HFFc6 (cell line): ENCODE data around the gene OPTN. TPM values are rescaled to one million over a fixed set of nuclear protein-coding genes. Genes with fewer than 3 reads are reported as not detected.
"Not testable (repeated sequence)": the region's sequence is repeated elsewhere in the genome, so short reads cannot be mapped to it uniquely, and the experiment has no call there.

Experiments used
- DNase-seq: peaks from one replicate; pipeline ENCODE4 v3.0.0-alpha.2; 2018
- H3K27ac Mint-ChIP-seq: 2 replicates; pipeline ENCODE4 v1.8.0; 2020; ENCODE audit warnings: mild to moderate bottlenecking, mixed read lengths
- H3K27me3 Mint-ChIP-seq: 2 replicates; pipeline ENCODE4 v1.8.0; 2021; ENCODE audit warnings: mild to moderate bottlenecking, moderate library complexity, mixed read lengths; ENCODE audit not compliant: insufficient read depth
- H3K36me3 Mint-ChIP-seq: 2 replicates; pipeline ENCODE4 v1.8.0; 2021; ENCODE audit warnings: low read depth, mixed read lengths
- H3K4me1 Mint-ChIP-seq: 2 replicates; pipeline ENCODE4 v1.8.0; 2020; ENCODE audit warnings: low read depth, mixed read lengths
- H3K4me3 Mint-ChIP-seq: 2 replicates; pipeline ENCODE4 v1.8.0; 2020; ENCODE audit warnings: mild to moderate bottlenecking, moderate library complexity, mixed read lengths
- H3K9me3 Mint-ChIP-seq: 2 replicates; pipeline ENCODE4 v1.8.0; 2020; ENCODE audit warnings: mild to moderate bottlenecking, mixed read lengths
- total RNA-seq, 6 experiments: library from RNA; stranded (reverse); fragmentation: NEBNext Ultra II Directional; extraction: Animal tissue kit (Norgen Biotek cat#: 25700); gene quantifications; 2 replicates in 1 of 6; 3 replicates in 5 of 6; pipeline ENCODE4 v1.2.3, GENCODE V29; 2021
- TF ChIP-seq, protein P1 (sequence below): fragments of 200-600 bp; sonication (generic); IDR thresholded peaks from 2 replicates; pipeline ENCODE4 v1.5.0; 2021; ENCODE audit warnings: antibody characterized with exemption, mild to moderate bottlenecking

OPTN gene
- total RNA-seq, 6 experiments from 2014 or later: 79.9 to 90.3 (median 83.0) TPM

DNA sequence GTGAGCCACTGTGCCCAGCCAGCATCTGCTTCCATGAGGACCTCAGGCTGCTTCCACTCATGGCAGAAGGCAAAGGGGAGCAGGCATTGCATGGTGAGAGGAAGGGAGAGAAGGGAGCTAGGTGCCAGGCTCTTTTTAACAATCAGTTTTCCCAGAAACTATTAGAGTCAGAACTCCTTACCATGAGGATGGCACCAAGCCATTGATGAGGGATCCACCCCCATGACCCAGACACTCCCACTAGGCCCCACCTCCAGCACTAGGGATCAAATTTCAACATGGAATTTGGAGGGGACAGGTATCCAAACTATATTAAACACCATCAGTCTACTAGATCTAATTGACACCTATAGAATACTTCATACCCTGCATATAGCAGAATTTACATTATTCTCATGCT lies 47.2 kb downstream of the OPTN start:
- Mint-ChIP-seq H3K9me3 (no peaks in the 10 kb centered on the region), H3K4me3 (no peak overlapping the region), H3K27me3 (peaks cover 2% of the 10 kb centered on the region), H3K27ac (no peak overlapping the region), H3K4me1 (no peaks in the 10 kb centered on the region), H3K36me3 (peaks cover 16% of the 10 kb centered on the region)
- TF ChIP-seq, protein P1, sequence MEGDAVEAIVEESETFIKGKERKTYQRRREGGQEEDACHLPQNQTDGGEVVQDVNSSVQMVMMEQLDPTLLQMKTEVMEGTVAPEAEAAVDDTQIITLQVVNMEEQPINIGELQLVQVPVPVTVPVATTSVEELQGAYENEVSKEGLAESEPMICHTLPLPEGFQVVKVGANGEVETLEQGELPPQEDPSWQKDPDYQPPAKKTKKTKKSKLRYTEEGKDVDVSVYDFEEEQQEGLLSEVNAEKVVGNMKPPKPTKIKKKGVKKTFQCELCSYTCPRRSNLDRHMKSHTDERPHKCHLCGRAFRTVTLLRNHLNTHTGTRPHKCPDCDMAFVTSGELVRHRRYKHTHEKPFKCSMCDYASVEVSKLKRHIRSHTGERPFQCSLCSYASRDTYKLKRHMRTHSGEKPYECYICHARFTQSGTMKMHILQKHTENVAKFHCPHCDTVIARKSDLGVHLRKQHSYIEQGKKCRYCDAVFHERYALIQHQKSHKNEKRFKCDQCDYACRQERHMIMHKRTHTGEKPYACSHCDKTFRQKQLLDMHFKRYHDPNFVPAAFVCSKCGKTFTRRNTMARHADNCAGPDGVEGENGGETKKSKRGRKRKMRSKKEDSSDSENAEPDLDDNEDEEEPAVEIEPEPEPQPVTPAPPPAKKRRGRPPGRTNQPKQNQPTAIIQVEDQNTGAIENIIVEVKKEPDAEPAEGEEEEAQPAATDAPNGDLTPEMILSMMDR: no peak
- no peak for DNase-seq

DNA sequence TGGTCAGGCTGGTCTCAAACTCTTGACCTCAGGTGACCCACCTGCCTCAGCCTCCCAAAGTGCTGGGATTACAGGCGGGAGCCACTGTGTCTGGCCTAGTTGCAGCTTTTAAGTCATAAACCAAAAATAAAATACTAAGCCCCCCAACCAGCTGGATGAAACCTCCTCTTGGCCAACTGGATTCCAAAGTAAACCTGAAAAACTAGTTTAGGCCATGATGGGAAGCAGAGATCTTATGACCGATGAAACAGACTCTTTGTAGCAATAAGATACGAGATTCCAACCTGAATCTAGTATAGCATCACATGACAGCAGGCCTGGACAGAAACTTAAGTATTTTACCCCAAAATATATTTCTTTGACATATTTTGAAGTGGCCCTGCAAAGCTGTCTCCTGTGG lies 52.3 kb downstream of the OPTN start:
- Mint-ChIP-seq H3K27ac (no peak overlapping the region), H3K4me1 (no peaks in the 10 kb centered on the region), H3K9me3 (no peaks in the 10 kb centered on the region), H3K27me3 (peaks cover 2% of the 10 kb centered on the region), H3K4me3 (no peak overlapping the region), H3K36me3 (no peaks in the 10 kb centered on the region; the same call in 1 of the 2 replicates)
- TF ChIP-seq, protein P1: no peak
- DNase-seq: no peak

DNA sequence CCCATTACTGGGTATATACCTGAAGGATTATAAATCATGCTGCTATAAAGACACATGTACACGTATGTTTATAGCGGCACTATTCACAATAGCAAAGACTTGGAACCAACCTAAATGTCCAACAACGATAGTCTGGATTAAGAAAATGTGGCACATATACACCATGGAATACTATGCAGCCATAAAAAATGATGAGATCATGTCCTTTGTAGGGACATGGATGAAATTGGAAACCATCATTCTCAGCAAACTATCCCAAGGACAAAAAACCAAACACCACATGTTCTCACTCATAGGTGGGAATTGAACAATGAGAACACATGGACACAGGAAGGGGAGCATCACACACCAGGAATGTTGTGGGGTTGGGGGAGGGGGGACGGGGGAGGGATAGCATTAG lies 55.9 kb downstream of the OPTN start:
- not testable (repeated sequence) for H3K27me3 Mint-ChIP-seq, H3K27ac Mint-ChIP-seq, DNase-seq, H3K36me3 Mint-ChIP-seq, H3K4me3 Mint-ChIP-seq, H3K9me3 Mint-ChIP-seq
- H3K4me1 Mint-ChIP-seq: peaks cover 12% of the 10 kb centered on the region

DNA sequence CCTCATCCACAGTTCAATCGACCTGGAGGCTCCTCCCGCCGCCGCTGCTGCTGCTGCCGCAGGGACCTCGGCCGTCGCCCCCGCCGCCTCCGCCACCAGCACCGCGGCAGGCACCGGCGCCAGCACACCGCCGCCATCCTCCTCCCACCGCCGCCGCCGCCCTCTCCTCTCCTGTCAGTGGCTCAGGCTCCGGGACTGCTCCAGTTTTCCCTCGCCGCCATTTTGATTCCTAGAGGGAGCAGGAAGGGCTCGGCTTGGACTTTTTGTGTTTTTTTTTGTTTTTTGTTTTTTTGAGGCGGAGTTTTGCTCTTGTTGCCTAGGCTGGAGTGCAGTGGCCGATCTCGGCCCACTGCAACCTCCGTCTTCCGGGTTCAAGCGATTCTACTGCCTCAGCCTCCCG lies 58.4 kb downstream of the OPTN start:
- TF ChIP-seq, protein P1: no peak
- DNase-seq: no peak
- no peaks in the 10 kb centered on the region; the same call in none of the 2 replicates for H3K27me3 Mint-ChIP-seq
- peak overlapping the region; percentile 51; the same call in 1 of the 2 replicates for H3K27ac Mint-ChIP-seq
- no peaks in the 10 kb centered on the region; the same call in 1 of the 2 replicates for H3K36me3 Mint-ChIP-seq
- H3K9me3 Mint-ChIP-seq: no peaks in the 10 kb centered on the region
- peak overlapping the region; percentile 57; the same call in 1 of the 2 replicates for H3K4me3 Mint-ChIP-seq
- peaks cover 26% of the 10 kb centered on the region for H3K4me1 Mint-ChIP-seq

DNA sequence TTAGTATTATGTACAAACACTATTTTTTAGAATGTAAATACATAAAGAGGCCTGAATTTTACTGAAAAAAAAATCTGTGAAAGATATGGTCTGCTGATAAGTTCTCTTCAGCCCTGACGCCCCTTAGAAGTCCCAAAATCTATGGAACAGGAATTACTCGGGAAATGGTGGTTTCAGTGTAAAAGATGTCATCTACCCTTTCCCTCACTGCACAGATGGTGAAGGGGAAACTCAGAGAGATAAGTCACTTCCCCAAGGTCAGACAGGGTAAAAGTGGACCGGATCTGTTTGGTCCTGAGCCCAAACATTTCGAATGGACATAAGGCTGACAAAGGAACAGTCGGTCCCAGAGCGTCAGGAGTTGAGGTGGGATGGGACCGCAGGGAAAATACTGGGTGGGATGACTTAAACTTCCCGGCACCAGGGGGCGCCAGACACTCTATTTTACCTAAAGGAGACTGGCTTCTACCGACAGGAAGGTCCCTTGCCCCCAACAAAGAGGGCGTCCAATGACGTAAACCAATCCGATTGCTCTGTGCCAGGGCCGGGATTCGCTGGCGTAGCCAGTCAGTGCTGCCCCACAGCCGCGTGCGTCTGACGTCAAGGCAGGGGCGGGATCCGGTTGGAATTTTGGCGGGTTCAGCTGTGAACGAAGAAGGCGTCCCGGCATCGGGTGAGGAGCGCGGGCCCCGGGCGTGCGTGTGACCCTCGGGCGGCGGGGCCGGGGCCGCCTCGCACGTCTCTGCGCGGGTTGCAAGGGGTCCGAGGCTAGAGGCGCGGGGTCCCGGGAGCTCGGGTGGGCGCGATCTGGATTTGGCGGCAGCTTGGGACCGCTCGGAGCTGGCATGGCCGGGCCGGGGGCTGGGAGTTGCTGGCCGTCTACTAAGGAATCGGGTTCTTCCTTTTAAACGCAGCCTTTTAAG lies 61.2 kb downstream of the OPTN start, which contains the start of gene MCM10:
TSS of gene MCM10 (plus strand) at position 625 of the 923 bp plus-strand sequence. CDS start 2,645 bp downstream, outside the sequence.
- H3K4me1 Mint-ChIP-seq: peaks cover 26% of the 10 kb centered on the region
- peaks cover 5% of the 10 kb centered on the region for H3K36me3 Mint-ChIP-seq
- H3K4me3 Mint-ChIP-seq: peak within 1 kb of the TSS; percentile 87
- TF ChIP-seq, protein P1: peak; percentile 96
- no peaks in the 10 kb centered on the region; the same call in none of the 2 replicates for H3K27me3 Mint-ChIP-seq
- DNase-seq: peak; percentile 100
- no peaks in the 10 kb centered on the region for H3K9me3 Mint-ChIP-seq
- H3K27ac Mint-ChIP-seq: peak within 1 kb of the TSS; percentile 75

DNA sequence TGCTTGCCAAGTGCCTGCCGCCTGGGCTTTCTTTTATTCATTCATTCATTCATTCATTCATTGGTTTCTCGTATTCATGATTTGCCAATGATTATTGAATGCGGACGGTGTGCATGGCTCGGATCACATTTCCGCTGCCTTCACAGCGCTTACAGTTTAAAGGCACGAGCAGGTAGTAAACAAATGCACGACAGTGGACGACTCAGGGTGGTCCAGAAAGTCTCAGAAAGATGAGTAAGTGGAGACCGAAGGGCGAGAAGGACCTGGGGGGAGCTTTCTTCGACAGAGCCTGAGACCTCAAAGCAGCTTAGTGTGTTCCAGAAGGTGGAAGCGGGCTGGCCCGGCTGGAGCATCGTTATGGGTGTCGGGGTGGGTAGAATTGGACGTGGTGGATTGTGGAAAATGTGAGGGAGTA lies 61.9 kb downstream of the OPTN start:
- Mint-ChIP-seq H3K4me1 (peaks cover 26% of the 10 kb centered on the region), H3K4me3 (peak overlapping the region; percentile 87), H3K27me3 (no peaks in the 10 kb centered on the region; the same call in none of the 2 replicates), H3K9me3 (no peaks in the 10 kb centered on the region), H3K27ac (peak overlapping the region; percentile 36), H3K36me3 (peaks cover 5% of the 10 kb centered on the region)
- TF ChIP-seq, protein P1: no peak
- DNase-seq: no peak
